NCI-H226 (cell line): ENCODE data around the gene DNM3.
"Not testable (repeated sequence)": the region's sequence is repeated elsewhere in the genome, so short reads cannot be mapped to it uniquely, and the experiment has no call there.

Source experiments
- DNase-seq: peaks from one replicate; pipeline ENCODE4 v3.0.0-alpha.2; 2015

DNM3 gene

DNA sequence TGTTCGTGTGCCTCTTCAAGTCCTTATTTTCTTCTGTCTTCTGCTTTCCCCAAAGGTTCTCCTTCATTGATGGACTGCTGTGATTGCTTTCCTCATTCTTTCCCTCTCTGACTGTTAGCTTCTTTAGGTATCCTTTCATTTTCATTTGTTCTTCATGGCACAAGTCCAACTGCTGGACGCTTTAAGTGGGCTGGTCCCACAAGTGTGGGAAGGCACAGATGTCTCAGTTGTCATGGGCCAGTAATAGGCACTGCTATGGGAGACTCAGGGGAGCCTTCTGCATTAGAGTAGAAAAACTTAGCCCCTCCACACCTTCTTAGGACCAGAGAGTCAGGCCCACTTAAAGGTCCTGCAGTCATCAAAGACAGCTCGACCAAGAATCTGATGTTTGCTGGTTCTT lies 456.8 kb downstream of the DNM3 start:
- no peak for DNase-seq

DNA sequence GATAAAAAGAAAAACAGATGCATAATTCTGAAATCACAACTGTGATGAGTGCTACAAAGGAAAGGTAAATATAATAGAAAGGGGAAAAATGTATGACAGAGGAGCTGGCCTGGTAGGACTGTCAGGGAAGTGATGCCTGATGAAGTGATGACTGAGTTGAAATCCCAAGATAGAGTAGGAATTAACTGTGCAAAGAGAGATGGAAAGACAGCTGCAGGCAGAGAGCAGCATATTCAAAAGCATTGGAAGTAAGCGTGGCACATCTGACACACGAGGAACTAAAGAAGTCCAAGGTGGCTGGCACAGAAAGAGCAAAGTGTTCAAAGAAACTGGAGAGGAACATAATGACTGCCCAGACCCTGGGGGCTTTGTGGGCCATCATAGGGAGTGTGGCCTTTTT lies 457.6 kb downstream of the DNM3 start:
- no peak for DNase-seq

DNA sequence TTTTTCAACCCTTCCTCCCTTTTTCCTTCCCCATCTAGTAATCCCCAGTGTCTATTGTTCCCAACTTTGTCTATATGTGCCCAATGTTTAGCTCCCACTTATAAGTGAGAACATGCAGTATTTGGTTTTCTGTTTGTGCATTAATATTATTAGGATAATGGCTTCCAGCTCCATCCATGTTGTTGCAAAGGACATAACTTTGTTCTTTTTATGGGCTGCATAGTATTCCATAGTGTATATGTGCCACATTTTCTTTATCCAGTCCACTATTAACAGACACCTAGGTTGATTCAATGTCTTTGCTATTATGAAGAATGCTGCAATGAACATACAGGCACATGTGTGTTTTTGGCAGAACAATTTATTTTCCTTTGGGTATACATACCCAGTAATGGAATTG lies 458.2 kb downstream of the DNM3 start:
- DNase-seq: no peak

DNA sequence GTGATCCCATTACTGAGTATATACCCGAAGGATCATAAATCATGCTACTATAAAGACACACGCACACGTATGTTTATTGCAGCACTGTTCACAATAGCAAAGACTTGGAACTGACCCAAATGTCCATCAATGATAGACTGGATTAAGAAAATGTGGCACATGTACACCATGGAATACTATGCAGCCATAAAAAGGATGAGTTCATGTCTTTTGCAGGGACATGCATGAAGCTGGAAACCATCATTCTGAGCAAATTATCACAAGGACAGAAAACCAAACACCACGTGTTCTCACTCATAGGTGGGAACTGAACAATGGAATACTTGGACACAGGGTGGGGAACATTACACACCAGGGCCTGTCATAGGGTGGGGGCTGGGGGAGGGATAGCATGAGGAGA lies 466.2 kb downstream of the DNM3 start:
- DNase-seq: not testable (repeated sequence)

DNA sequence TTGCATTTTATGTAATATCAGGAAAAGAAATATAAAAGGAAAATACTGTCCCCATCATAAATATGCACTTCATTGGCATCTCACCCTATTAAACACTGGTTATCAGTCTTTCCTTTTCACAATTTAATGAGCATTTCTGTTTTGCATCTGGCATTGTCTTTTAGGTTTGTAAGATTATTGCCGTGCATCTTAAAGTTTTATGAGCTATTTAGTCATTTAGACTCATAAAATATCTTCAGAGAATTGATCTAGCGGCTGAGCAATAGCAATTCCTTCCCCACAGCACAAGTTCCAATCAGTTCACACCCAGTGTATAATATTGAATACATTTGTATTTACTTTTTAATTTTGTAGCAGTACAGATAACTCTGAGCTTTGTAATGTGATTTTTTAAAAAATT lies 466.8 kb downstream of the DNM3 start:
- no peak for DNase-seq

- no peak for DNase-seq
These were observed 467.3 kb downstream of the DNM3 start for GRCh38 chr1:172308577-172308976.

DNA sequence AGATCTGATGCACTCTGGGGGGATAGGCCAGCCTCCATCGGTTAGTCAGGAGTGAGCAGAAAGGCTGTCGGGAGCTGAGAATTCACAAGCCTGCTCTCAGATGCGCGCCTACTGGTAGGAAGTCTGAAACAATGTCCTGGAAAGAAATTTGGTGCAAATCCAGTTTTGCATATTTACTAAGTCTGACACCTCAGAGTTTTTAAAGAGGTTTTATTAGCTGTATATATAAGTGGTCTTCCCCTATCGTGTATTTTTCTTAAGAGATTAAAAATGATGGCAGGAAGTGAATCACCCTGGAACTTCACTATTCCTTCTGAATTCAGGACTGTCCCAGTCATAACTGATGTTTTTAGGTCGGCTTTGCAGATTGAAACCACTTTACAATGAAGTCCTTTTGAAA lies 479.4 kb downstream of the DNM3 start:
- no peak for DNase-seq

DNA sequence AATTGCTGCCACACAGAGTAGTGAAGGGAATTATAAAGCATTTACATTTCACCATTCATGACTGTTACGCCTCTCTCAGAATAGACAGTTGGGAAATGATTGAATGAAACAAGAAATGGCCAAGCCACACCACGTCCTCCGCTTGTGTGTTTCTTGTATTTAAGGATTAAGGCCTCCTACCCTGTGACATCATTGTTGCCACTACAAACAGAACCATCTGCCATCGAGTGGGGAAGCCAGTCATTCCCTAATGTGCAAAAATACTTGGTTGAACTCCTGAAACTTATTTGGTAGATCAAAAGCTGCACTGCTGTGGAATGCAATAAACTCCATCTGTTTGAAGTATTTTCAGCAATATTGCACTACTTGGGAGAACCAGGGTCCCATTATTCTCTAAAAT lies 480.2 kb downstream of the DNM3 start:
- no peak for DNase-seq

DNA sequence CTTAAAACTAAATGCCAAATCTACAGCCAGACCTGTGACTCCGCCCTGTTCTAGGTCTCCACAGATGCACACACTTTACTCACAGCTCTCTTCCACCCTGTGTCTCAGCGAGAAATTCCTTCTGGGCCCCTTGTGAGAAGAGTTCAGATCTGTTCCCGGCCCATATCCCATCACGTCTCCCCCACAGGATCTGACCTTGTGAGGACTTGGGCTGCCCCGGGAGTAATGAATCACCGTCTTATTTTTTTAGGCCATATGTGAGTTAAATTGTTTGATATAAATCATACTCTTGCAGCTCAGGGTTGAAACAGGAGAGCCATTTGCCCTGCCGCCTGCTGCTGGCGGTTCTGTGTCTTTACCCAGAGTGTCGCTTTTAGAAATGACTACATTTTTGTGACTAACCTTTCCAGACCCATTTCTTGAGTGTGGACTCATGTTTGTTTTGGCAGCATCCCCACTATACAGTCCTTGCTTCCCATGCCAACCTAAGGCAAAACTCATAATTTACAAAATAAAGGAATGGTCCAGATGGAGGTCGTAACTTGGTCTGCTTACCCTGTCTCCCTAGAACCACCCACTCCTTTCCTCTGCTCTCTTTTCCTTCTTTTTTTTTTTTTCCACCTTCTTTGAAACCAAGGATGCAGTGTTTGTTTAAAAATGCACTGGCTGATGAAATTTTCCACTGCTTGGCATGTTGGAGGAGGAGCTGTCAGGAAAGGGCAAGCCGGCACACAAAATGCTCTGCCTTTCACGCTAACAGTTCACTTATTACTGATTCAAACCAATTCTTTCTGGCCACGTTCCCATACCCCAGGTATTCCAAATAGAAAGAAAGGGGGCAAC lies 481.1 kb downstream of the DNM3 start:
- DNase-seq: peak; percentile 75

DNA sequence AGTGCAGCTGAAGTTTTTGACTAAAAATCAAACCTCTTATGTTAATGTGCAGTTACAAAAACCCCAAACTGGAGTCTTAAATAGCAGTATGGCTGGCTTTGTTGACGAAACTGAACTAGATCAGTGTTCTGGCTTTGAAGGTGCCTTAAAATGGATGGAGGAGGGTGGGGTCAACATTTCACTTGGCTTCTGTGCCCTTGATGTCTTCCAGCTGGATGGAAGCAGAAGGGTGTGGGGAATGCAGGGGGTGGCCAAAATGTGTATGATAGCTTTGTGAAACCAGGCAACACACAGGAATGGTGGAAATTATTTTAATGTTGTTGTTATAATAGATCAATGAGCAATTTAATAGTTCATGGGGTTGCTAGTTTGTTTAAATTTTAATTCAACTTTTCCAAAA lies 482.4 kb downstream of the DNM3 start:
- no peak for DNase-seq

DNA sequence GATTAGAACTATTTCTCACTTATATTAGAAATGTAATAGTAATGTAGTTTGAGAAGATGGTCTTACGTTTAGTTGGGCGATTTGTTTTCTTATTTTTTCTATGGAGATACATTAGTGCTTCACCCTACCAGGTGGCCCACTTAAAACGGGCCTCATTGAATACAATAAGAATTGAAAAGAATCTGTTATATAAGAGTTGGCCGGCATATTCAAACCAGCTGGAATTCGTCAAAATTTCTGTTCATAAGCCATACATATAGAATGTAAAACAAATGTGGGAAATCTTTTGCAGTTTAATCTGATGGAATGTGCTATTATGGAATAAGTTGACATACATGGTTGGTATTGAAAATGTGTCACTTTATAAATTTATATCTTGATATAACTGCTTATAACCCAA lies 482.8 kb downstream of the DNM3 start:
- DNase-seq: no peak

DNA sequence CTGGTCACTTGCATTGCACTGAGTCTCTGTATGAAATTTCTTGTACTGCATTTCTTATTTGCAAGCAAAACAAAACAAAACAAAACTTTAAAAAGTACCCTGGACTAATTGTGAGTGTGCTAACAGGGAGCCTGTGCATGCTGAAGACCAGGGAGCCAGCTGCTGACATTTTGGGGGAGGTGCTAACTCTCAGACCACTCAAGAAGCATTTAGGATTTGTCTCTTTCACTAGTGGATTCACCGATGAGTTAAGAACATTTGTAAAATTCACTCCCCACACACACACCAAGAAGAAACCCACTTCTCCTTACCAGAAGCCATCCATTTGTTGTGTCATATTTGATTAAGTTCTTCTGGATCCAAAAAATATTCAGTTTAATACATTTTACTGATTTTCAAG lies 483.5 kb downstream of the DNM3 start:
- DNase-seq: no peak

- peak; percentile 21 for DNase-seq
These were observed 484.2 kb downstream of the DNM3 start for GRCh38 chr1:172325531-172325930.

DNA sequence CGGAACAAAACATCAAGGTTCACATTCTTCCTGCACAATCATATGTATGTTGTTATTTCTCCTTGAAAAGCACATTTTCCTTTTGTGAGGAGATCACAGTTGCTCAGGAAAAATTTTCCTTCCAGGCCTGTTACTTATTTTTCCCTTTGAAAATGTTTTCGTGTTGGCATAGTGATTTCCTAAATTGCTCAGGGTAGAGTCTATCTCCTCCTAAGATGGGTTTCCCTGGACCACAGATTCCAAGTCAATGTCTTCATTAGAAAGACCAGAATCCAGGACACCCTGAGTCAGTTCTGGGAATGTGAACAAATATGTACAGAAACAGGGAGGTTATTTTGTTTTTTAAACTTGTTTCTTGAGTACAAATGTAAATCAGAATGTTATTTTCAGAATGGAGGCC lies 484.8 kb downstream of the DNM3 start:
- no peak for DNase-seq

GRCh38 chr1:172328266-172328665 lies 487.0 kb downstream of the DNM3 start:
- no peak for DNase-seq

DNA sequence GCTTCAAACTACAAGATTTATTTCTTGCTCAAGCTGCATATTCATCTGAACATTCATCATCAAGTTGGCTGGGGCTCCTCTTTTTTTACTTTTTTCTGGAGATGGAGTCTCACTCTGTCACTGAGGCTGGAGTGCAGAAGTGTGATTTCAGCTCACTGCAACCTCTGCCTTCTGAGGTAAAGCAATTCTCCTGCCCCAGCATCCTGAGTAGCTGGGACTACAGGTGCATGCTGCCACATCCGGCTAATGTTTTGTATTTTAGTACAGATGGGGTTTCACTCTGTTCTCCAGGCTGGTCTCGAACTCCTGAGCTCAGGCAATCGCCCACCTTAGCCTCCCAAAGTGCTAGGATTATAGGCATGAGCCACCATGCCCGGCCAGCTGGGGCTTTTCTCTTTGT lies 490.9 kb downstream of the DNM3 start:
- no peak for DNase-seq

GRCh38 chr1:172335377-172335776 lies 494.1 kb downstream of the DNM3 start:
- no peak for DNase-seq

- DNase-seq: no peak
These were observed 497.0 kb downstream of the DNM3 start for GRCh38 chr1:172338295-172338735.

- DNase-seq: no peak
These were observed 498.5 kb downstream of the DNM3 start for GRCh38 chr1:172339842-172340241.

GRCh38 chr1:172340520-172340919 lies 499.2 kb downstream of the DNM3 start:
- DNase-seq: no peak

GRCh38 chr1:172341697-172342096 lies 500.4 kb downstream of the DNM3 start:
- DNase-seq: no peak

DNA sequence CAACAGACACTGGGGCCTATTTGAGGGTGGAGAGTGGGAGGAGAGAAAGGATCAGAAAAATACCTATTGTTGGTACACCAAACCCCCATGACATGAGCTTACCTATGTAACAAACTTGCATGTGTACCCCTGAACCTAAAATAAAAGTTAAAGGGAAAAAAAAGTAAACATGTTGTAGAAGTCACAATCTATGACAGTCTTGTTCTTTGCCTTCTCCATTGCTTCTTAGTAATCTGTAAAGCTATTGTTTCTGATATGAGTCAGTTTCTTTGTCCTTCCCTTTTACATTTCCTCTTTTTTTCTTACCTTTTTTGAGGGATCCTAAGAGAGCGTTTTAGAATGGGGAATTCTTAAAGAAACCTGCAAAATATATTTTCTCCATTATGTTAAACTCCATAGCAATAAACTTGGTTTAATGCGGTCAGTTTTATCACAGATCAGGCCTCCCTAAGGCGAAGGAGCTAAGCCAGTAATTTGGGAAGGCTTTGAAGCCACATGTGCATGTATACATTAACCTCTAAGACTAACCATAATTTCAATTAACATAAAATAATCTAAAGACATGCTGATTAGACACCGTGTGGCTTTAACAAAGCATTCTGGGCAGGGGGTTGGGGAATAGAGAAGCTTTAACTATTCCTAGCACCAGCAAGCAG lies 501.4 kb downstream of the DNM3 start:
- no peak for DNase-seq

DNA sequence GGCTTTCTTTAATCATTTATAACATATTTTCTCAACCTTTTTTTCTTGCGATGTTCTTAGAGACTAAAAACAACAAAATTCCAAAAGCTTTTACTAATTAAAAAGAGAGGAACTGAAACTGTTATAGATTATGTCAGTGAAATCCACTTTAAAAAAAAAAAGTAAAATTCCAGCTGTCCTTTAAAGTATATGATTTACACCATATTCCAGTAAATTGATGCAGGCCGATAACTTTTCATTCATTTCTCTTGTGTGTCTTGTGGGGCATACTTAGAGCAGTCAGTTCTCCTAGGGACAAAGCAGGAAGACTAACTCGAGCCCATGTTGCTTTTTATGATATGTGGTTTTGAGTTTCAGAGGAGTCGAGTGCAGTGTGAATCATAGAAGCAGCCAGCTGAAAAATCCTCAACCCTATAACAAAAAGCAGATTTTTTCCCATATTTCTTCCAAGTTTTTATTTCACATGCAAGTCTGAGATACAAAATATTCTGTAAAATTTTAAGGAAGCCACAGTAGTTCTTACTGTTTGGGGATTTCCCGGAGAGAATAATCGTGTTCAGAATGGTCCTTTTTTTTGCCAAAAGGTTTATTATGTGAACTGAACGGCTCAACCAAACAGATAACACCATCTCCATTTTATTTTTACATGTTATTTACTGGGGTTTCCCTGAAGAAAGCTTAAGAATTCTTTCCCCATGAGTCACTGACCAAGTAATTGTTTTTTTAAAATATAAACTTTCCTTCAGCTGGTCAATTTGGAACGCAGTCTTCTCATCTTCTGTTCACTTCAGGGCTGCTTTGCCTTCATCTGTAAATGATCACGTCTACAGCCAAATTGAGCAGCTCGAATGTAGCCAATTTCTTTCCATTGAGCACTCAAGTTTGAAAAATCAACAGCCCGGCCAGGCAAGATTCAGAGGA lies 502.2 kb downstream of the DNM3 start:
- DNase-seq: peak; percentile 52

DNA sequence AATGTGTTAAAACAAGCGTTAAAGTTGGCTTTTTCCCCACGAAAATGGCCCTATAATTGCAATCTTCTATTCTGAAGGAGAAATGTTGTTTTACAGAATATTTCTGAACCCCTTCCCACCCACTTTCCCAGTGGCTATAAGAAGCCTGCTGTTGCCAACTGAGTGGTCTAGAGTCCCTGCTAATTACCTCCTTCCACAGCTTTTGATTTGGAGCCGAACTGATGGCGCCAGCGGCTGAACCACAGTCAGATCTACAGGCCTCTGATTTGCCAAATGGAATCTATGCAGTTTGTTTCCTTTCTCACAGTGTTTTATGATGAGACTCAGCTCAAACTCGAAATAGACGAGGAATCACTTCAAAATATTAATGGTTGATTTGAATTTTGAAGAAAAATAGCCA lies 503.1 kb downstream of the DNM3 start:
- no peak for DNase-seq
